Cerebellar nuclear complex (tissue), 1 donor: ENCODE results near the gene ERCC3.
"Not testable (repeated sequence)": the region's sequence is repeated elsewhere in the genome, so short reads cannot be mapped to it uniquely, and the experiment has no call there.

Experiments used
- DNase-seq, 2 experiments: peaks; one replicate each; lab custom pipeline; 2025; lab: John Stamatoyannopoulos, UW

ERCC3 gene

GRCh38 chr2:127226132-127226519 is 67.8 kb downstream of the ERCC3 start:
- no peak for DNase-seq

- no peak for DNase-seq
Observed at GRCh38 chr2:127225186-127225960, 68.6 kb downstream of the ERCC3 start.

DNA sequence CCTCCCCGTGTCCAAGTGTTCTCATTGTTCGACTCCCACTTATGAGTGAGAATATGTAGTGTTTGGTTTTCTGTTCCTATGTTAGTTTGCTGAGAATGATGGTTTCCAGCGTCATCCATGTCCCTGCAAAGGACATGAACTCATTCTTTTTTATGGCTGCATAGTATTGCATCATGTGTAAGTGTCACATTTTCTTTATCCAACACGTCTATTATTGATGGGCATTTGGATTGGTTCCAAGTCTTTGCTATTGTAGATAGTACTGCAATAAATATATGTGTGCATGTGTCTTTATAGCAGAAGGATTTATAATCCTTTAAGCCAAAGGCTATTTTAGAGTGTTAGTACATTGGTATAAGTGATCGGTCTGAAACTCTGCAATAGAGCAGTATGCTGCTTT is 69.8 kb downstream of the ERCC3 start:
- not testable (repeated sequence) for DNase-seq

DNA sequence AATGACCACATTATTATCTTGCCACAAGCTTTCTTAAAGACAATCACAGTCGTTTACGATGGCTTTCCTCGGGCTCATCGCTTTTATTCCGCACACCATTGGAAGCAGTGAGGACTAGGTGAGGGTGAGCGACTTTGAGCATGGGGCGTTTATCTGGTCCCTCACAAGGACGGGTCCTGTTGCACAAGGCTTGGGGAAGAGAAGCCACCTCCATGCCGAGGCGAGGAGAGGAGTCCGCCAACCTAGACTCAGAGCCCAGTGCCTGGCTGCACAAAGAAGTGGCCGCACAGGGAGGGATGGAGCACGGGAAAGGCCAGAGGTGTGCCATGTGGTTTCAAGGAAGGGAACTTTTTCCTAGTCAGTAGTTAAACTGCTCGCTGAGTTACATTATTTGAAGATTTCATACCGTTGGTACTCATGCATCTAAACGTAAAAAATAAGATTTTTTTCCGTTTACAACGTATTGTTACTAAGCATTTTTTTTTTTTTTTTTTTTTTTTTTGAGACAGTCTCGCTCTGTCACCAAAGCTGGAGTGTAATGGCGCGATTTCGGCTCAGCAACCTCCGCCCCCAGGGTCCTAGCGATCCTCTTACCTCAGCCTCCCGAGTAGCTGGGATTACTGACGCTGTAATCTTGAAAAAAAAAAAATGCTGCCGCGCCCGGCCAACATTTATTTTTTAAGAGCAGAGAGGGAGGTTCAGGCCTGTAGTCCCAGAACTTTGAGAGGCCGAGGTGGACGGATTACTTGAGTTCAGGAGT is 73.0 kb downstream of the ERCC3 start:
- no peak for DNase-seq

DNA sequence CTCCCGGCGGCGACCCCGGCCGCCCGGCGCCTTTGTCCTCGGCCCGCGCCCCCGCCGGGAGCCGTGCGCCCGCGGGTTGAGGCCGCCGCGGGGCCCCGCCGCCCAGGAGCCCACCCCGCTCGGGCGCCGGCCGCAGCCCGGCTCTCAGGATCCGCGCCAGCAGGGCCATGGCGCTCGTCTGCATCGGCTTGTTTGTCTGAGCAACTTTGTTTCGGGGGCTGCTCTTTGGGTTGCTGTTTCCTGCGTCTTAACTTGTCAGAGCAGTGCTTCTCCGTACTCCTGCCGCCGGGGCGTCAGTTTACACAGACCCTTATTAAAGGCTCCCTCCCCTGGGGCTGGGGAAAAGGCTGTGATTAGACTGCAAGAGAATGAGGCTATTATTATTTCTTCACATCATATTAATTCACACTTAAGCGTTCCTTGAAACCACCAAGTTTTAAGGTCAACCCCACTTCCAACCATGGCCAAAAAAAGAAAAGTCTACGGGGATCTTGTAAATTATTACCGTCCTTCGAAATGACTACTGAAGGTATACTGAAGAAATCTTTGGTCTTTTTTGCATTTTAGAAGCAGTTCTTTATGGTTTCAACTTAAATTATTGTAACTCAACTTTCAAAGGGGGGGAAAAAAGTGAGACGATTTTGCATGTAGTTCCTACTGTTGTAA is 73.7 kb downstream of the ERCC3 start, which contains the start of gene CYP27C1:
CYP27C1 (minus strand) TSS at position 198 of the 666 bp plus-strand sequence; CDS start at position 169, 29 bp downstream.
- DNase-seq = no peak

DNA sequence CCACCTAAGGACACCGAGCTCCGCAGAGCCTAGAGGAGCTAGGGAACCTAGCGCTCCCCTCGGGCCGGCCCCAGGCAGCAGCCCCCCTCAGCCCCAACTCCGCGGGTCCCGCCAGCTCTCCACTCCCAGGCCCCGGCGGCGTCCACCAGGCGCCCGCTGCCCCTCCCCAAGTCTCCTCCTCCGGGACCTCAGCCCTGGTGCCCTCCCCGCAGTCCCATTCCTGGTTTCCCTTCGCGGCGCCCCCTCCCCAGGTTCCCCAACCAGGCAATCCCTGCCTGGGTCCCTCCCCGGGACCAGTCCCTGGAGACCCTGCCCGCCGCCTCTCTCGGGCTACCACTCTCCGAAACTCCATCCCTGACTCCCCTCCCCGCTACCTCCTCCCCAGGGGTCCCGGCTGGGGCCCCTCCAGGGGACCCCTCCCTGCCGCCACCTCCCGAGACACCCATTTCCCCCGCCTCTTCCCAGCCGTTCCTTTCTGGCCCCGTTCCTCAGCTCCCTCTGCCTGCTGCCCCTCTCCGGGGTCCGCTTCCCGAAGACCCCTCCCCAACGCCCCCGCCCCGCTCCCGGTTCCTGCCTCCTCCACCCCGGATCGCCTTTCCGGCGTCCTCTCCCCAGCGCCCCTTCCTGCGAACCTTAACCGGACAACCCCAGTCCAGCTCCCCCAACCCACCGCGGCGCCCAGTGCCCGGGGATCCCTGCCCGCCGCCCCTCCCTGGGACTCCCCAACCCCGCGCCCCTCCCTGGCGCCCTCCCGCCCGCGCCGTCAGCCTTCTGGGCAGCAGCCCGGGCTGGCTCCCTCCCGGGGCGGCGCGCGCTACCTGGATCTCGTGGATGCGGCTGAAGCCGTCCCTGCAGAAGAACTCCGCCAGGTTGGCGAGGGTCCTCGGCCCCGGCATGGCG is 74.5 kb downstream of the ERCC3 start:
- DNase-seq = no peak

DNA sequence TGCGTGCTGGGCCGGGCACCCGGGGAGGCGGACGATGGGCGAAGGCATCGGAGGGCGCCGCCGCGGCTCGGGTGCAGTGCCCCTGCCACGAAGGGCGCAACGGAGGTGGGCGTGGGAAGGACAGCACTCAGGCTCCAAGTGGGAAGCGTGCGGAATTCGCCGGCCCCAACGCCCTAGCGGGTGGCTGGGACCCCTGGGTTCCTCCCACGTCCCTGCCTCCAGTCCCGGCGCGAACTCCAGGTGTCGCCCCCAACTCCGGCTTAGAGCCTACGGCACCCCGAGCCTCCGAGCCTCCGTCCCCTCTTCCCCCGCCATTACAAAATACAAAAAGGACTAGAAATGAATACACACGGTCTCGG is 75.2 kb downstream of the ERCC3 start:
- no peak for DNase-seq

- DNase-seq = no peak
Observed at GRCh38 chr2:127217470-127218325, 76.2 kb downstream of the ERCC3 start.

GRCh38 chr2:127216593-127216992 is 77.4 kb downstream of the ERCC3 start:
- DNase-seq = no peak

GRCh38 chr2:127216095-127216494 is 77.8 kb downstream of the ERCC3 start:
- no peak for DNase-seq

DNA sequence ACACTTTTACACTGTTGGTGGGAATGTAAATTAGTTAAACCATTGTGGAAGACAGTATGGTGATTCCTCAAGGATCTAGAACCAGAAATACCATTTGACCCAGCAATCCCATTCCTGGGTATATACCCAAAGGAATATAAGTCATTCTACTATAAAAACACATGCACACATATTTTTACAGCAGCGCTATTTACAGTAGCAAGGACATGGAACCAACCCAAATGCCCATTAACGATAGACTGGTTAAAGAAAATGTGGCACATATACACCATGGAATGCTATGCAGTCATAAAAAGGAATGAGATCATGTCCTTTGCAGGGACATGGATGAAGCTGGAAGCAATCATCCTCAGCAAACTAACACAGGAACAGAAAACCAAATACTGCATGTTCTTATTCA is 79.7 kb downstream of the ERCC3 start:
- DNase-seq = not testable (repeated sequence)

GRCh38 chr2:127208313-127208712 is 85.6 kb downstream of the ERCC3 start:
- DNase-seq = no peak
